Measurements from ENCODE around the gene SPATA20. TPM values are rescaled to one million over a fixed set of nuclear protein-coding genes. Genes with fewer than 3 reads are reported as not detected.
A peak's percentile ranks its signal among the peaks of the same experiment; 100 is the strongest.

SPATA20 gene
- total RNA-seq, 2 donors from 2014 or later, result 65.6 to 75.2 TPM

- TF ChIP-seq CTCF (IDR thresholded peaks at IDR 0.05), result no peak
- TF ChIP-seq POLR2A (IDR thresholded peaks at IDR 0.05), result no peak
- no peaks in the 10 kb centered on the region for H3K27me3 ChIP-seq
- 86 to 91% methylated on average over 9 of the region's 9 CpGs for WGBS, 2 donors
- no peak overlapping the region for H3K4me3 ChIP-seq
- ATAC-seq, result no peak
- H3K4me1 ChIP-seq, result peaks cover 20% of the 10 kb centered on the region
- intact Hi-C loops (cut with DNase I), result no loop called here
- DNase-seq, result no peak
- H3K36me3 ChIP-seq (replicated peaks in 1 of 2; ENCODE audit: insufficient read depth in 1 of 2, low read depth in 2 of 2), result no peaks in the 10 kb centered on the region
- H3K27ac ChIP-seq, result no peak overlapping the region
- no peaks in the 10 kb centered on the region for H3K9me3 ChIP-seq
Observed at GRCh38 chr17:50586421-50587247, 39.7 kb downstream of the SPATA20 start.

GRCh38 chr17:50587571-50587970 is 40.6 kb downstream of the SPATA20 start:
- 73 to 81% methylated on average over 9 of the region's 9 CpGs for WGBS, 2 donors
- H3K4me1 ChIP-seq, result peaks cover 20% of the 10 kb centered on the region

GRCh38 chr17:50588391-50589049 is 41.5 kb downstream of the SPATA20 start:
- peaks cover 27% of the 10 kb centered on the region for H3K4me1 ChIP-seq
- no peaks in the 10 kb centered on the region for H3K36me3 ChIP-seq (replicated peaks in 1 of 2; ENCODE audit: insufficient read depth in 1 of 2, low read depth in 2 of 2)
- no peak for TF ChIP-seq POLR2A (IDR thresholded peaks at IDR 0.05)
- TF ChIP-seq CTCF (IDR thresholded peaks at IDR 0.05), result no peak
- H3K27ac ChIP-seq, result no peak overlapping the region
- no peak for ATAC-seq
- H3K4me3 ChIP-seq, result no peak overlapping the region
- DNase-seq, result peak in 2 of 4 donors; percentile 36 to 40
- H3K9me3 ChIP-seq, result no peaks in the 10 kb centered on the region
- intact Hi-C loops (cut with DNase I), result no loop called here
- no peaks in the 10 kb centered on the region for H3K27me3 ChIP-seq
- WGBS, 2 donors, result 57 to 59% methylated on average over 14 to 18 of the region's 18 CpGs

More at GRCh38 chr17:50587571-50587970, 40.6 kb downstream of the SPATA20 start:
- Histone ChIP-seq H3K27me3 (no peaks in the 10 kb centered on the region), H3K36me3 (replicated peaks in 1 of 2; ENCODE audit: insufficient read depth in 1 of 2, low read depth in 2 of 2) (no peaks in the 10 kb centered on the region), H3K27ac (no peak overlapping the region), H3K4me3 (no peak overlapping the region), H3K9me3 (no peaks in the 10 kb centered on the region)
- DNase-seq (no peak), ATAC-seq (no peak)
- intact Hi-C loops (cut with DNase I), result no loop called here
- TF ChIP-seq POLR2A (IDR thresholded peaks at IDR 0.05), result no peak
- TF ChIP-seq CTCF (IDR thresholded peaks at IDR 0.05), result no peak

- no peak for ATAC-seq
Observed at GRCh38 chr17:50589095-50589705, 42.2 kb downstream of the SPATA20 start.

More at GRCh38 chr17:50589095-50589705, 42.2 kb downstream of the SPATA20 start:
- H3K9me3 ChIP-seq, result no peaks in the 10 kb centered on the region
- intact Hi-C loops (cut with DNase I), result no loop called here
- 52 to 57% methylated on average over 9 to 10 of the region's 10 CpGs for WGBS, 2 donors
- H3K27ac ChIP-seq, result no peak overlapping the region
- TF ChIP-seq CTCF (IDR thresholded peaks at IDR 0.05) (no peak), POLR2A (IDR thresholded peaks at IDR 0.05) (no peak)
- H3K4me1 ChIP-seq, result peaks cover 28% of the 10 kb centered on the region
- H3K27me3 ChIP-seq, result no peaks in the 10 kb centered on the region
- DNase-seq, result no peak
- H3K4me3 ChIP-seq, result no peak overlapping the region
- H3K36me3 ChIP-seq (replicated peaks in 1 of 2; ENCODE audit: insufficient read depth in 1 of 2, low read depth in 2 of 2), result no peaks in the 10 kb centered on the region
